Measurements from ENCODE around the gene DENND2C.

DNA sequence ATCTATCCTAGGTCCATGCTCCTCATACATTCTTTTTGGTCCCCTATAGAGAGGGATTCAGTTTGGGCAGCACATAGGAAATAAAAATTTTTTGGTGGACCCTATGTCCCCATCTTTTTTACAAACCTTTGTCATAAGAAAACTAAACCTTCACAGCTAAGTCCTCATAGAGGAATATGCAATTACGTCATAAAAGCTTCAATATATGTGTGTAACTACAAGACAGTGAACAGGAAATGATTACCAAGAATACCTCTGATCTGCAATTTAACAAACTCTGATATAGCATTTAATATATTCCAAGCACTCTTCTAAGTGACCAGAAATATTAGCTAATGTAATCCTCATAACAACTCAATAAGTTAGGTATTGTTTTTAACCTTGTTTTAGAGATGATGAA lies 6.3 kb upstream of the DENND2C start:
- TF ChIP-seq CTCF (IDR thresholded peaks at IDR 0.05) (no peak), POLR2AphosphoS5 (IDR thresholded peaks at IDR 0.05; ENCODE audit: low read depth, low read length) (no peak)
- TF ChIP-seq, protein P1, sequence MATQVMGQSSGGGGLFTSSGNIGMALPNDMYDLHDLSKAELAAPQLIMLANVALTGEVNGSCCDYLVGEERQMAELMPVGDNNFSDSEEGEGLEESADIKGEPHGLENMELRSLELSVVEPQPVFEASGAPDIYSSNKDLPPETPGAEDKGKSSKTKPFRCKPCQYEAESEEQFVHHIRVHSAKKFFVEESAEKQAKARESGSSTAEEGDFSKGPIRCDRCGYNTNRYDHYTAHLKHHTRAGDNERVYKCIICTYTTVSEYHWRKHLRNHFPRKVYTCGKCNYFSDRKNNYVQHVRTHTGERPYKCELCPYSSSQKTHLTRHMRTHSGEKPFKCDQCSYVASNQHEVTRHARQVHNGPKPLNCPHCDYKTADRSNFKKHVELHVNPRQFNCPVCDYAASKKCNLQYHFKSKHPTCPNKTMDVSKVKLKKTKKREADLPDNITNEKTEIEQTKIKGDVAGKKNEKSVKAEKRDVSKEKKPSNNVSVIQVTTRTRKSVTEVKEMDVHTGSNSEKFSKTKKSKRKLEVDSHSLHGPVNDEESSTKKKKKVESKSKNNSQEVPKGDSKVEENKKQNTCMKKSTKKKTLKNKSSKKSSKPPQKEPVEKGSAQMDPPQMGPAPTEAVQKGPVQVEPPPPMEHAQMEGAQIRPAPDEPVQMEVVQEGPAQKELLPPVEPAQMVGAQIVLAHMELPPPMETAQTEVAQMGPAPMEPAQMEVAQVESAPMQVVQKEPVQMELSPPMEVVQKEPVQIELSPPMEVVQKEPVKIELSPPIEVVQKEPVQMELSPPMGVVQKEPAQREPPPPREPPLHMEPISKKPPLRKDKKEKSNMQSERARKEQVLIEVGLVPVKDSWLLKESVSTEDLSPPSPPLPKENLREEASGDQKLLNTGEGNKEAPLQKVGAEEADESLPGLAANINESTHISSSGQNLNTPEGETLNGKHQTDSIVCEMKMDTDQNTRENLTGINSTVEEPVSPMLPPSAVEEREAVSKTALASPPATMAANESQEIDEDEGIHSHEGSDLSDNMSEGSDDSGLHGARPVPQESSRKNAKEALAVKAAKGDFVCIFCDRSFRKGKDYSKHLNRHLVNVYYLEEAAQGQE (IDR thresholded peaks at IDR 0.05; ENCODE audit: insufficient read depth in 1 of 2, low read depth in 2 of 2, low read length in 1 of 2) = no peak
